Duodenal mucosa (tissue), 2 donors: Measurements from ENCODE around the gene RASAL2.

Experiments
- H3K27ac ChIP-seq: one replicate; pipeline ENCODE4 v1.7.0; 2013; ENCODE audit warnings: low read depth, low read length
- H3K27me3 ChIP-seq, 2 donors: one replicate each; pipeline ENCODE4 v1.7.0; 2013; ENCODE audit warnings: low read length in 2 of 2, control low read depth in 1 of 2; ENCODE audit not compliant: insufficient read depth in 2 of 2, control insufficient read depth in 1 of 2
- H3K36me3 ChIP-seq, 2 donors: one replicate each; pipeline ENCODE4 v1.7.0; 2013; ENCODE audit warnings: low read length in 2 of 2, control low read depth in 1 of 2; ENCODE audit not compliant: insufficient read depth in 2 of 2, control insufficient read depth in 1 of 2
- H3K4me1 ChIP-seq, 2 donors: one replicate each; pipeline ENCODE4 v1.7.0; 2013; ENCODE audit warnings: low read length in 2 of 2, control low read depth in 1 of 2; ENCODE audit not compliant: insufficient read depth in 2 of 2, control insufficient read depth in 1 of 2
- H3K4me3 ChIP-seq, 2 donors: one replicate each; pipeline ENCODE4 v1.7.0; 2013; ENCODE audit warnings: low read length in 2 of 2, low read depth in 1 of 2
- H3K9ac ChIP-seq, 2 donors: one replicate each; pipeline ENCODE4 v1.7.0; 2013; ENCODE audit warnings: low read length in 2 of 2, low read depth in 1 of 2
- H3K9me3 ChIP-seq, 2 donors: one replicate each; pipeline ENCODE4 v1.7.0; 2013; ENCODE audit warnings: low read length in 2 of 2, control low read depth in 1 of 2; ENCODE audit not compliant: control insufficient read depth in 1 of 2

Gene RASAL2

GRCh38 chr1:178324003-178324402 is 230.1 kb downstream of the RASAL2 start:
- no peak overlapping the region for H3K9ac ChIP-seq
- H3K36me3 ChIP-seq: no peaks in the 10 kb centered on the region
- H3K27me3 ChIP-seq: no peaks in the 10 kb centered on the region
- H3K9me3 ChIP-seq: no peaks in the 10 kb centered on the region
- no peaks in the 10 kb centered on the region for H3K4me1 ChIP-seq
- H3K27ac ChIP-seq: no peak overlapping the region
- no peak overlapping the region for H3K4me3 ChIP-seq

- H3K9ac ChIP-seq: no peak overlapping the region
- H3K27ac ChIP-seq: no peak overlapping the region
Measured at GRCh38 chr1:178328728-178329127, 234.8 kb downstream of the RASAL2 start.

GRCh38 chr1:178330153-178330552 is 236.2 kb downstream of the RASAL2 start:
- no peak overlapping the region for H3K9ac ChIP-seq
- no peak overlapping the region for H3K27ac ChIP-seq
- H3K4me1 ChIP-seq: no peaks in the 10 kb centered on the region
- no peaks in the 10 kb centered on the region for H3K36me3 ChIP-seq
- H3K27me3 ChIP-seq: no peaks in the 10 kb centered on the region
- H3K4me3 ChIP-seq: no peak overlapping the region
- H3K9me3 ChIP-seq: no peaks in the 10 kb centered on the region

More at GRCh38 chr1:178328728-178329127, 234.8 kb downstream of the RASAL2 start:
- no peaks in the 10 kb centered on the region for H3K36me3 ChIP-seq
- H3K9me3 ChIP-seq: no peaks in the 10 kb centered on the region
- H3K4me1 ChIP-seq: no peaks in the 10 kb centered on the region
- H3K4me3 ChIP-seq: no peak overlapping the region
- no peaks in the 10 kb centered on the region for H3K27me3 ChIP-seq

- no peak overlapping the region for H3K4me3 ChIP-seq
- H3K36me3 ChIP-seq: no peaks in the 10 kb centered on the region
- H3K9ac ChIP-seq: no peak overlapping the region
- no peaks in the 10 kb centered on the region for H3K4me1 ChIP-seq
- H3K9me3 ChIP-seq: no peaks in the 10 kb centered on the region
- no peaks in the 10 kb centered on the region for H3K27me3 ChIP-seq
- H3K27ac ChIP-seq: no peak overlapping the region
Measured at GRCh38 chr1:178330848-178331497, 237.1 kb downstream of the RASAL2 start.

- no peak overlapping the region for H3K9ac ChIP-seq
- no peak overlapping the region for H3K4me3 ChIP-seq
- no peak overlapping the region for H3K27ac ChIP-seq
- no peaks in the 10 kb centered on the region for H3K9me3 ChIP-seq
- H3K36me3 ChIP-seq: no peaks in the 10 kb centered on the region
- no peaks in the 10 kb centered on the region for H3K4me1 ChIP-seq
- H3K27me3 ChIP-seq: no peaks in the 10 kb centered on the region
Measured at GRCh38 chr1:178335426-178335825, 241.5 kb downstream of the RASAL2 start.

GRCh38 chr1:178337091-178337706 is 243.3 kb downstream of the RASAL2 start:
- no peaks in the 10 kb centered on the region for H3K27me3 ChIP-seq
- H3K4me1 ChIP-seq: peaks cover 0 to 8% of the 10 kb centered on the region in 2 donors
- no peak overlapping the region for H3K4me3 ChIP-seq
- H3K9me3 ChIP-seq: no peaks in the 10 kb centered on the region
- no peak overlapping the region for H3K9ac ChIP-seq
- H3K27ac ChIP-seq: no peak overlapping the region
- no peaks in the 10 kb centered on the region for H3K36me3 ChIP-seq

- Histone ChIP-seq H3K4me3 (no peak overlapping the region), H3K9me3 (no peaks in the 10 kb centered on the region), H3K27me3 (no peaks in the 10 kb centered on the region), H3K27ac (no peak overlapping the region), H3K9ac (no peak overlapping the region), H3K36me3 (no peaks in the 10 kb centered on the region), H3K4me1 (peaks cover 0 to 15% of the 10 kb centered on the region in 2 donors)
Measured at GRCh38 chr1:178339834-178340233, 245.9 kb downstream of the RASAL2 start.

- Histone ChIP-seq H3K27me3 (no peaks in the 10 kb centered on the region), H3K4me1 (peaks cover 0 to 17% of the 10 kb centered on the region in 2 donors), H3K36me3 (no peaks in the 10 kb centered on the region), H3K27ac (no peak overlapping the region), H3K9ac (peak overlapping the region; percentile 28 to 34), H3K9me3 (no peaks in the 10 kb centered on the region), H3K4me3 (peak overlapping the region; percentile 42 to 58)
Measured at GRCh38 chr1:178341261-178341956, 247.5 kb downstream of the RASAL2 start.

- Histone ChIP-seq H3K36me3 (no peaks in the 10 kb centered on the region), H3K4me3 (no peak overlapping the region), H3K4me1 (peaks cover 0 to 17% of the 10 kb centered on the region in 2 donors), H3K27ac (no peak overlapping the region), H3K27me3 (no peaks in the 10 kb centered on the region), H3K9me3 (no peaks in the 10 kb centered on the region), H3K9ac (no peak overlapping the region)
Measured at GRCh38 chr1:178342745-178343144, 248.8 kb downstream of the RASAL2 start.

- H3K27ac ChIP-seq: no peak overlapping the region
- H3K4me3 ChIP-seq: no peak overlapping the region
- H3K27me3 ChIP-seq: no peaks in the 10 kb centered on the region
- H3K9ac ChIP-seq: no peak overlapping the region
- no peaks in the 10 kb centered on the region for H3K36me3 ChIP-seq
- H3K4me1 ChIP-seq: peaks cover 0 to 17% of the 10 kb centered on the region in 2 donors
- H3K9me3 ChIP-seq: no peaks in the 10 kb centered on the region
Measured at GRCh38 chr1:178344513-178345091, 250.7 kb downstream of the RASAL2 start.
